ENCODE measurements around the gene KIAA1328. TPM values are rescaled to one million over a fixed set of nuclear protein-coding genes. Genes with fewer than 3 reads are reported as not detected.

The KIAA1328 gene
- total and polyA plus RNA-seq, 9 of the 15 experiments (the other 6 are each of a cell fraction or from before 2014, with no cell fraction given): 4.0 to 8.6 (median 7.4) TPM

DNA sequence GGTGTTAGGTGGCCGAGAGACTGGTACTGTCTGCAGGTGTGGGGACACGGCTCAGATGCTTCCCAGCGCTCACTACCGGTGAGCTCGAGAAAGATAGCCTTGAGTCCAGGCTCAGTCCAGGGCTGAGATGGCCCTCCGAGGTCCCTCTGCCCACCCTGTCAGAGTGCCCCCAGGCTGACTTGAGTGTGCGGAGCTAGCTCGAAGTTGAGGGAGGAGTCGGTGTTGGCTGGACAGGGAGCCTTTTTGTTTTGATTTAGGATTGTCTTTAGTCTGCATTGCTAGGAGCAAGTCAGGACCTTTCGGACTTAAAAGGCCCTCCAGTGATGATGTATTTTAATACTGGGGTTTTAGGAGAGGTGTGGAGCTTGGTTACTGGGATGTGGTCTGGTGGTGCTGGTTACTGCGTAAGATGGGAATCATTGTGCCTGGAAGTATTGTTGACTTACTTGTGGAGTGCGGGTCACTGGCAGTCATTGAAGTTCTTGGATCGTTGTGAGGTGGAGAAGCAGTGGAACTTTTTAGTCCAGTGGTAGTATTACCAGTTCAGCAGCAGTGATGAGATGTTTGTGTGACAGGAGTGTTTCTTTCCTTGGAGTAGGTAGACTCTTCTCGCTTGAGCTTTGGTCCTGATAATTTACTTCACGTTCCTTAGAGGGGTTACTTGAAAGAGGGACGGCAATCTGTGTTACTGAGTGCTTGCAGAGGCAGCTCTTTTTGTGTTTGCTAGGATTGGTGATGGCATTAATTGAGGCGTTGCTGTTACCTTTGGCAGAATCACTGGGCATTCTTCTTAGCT, 633 bp downstream of the KIAA1328 start (continued):
- TF ChIP-seq, protein P1, sequence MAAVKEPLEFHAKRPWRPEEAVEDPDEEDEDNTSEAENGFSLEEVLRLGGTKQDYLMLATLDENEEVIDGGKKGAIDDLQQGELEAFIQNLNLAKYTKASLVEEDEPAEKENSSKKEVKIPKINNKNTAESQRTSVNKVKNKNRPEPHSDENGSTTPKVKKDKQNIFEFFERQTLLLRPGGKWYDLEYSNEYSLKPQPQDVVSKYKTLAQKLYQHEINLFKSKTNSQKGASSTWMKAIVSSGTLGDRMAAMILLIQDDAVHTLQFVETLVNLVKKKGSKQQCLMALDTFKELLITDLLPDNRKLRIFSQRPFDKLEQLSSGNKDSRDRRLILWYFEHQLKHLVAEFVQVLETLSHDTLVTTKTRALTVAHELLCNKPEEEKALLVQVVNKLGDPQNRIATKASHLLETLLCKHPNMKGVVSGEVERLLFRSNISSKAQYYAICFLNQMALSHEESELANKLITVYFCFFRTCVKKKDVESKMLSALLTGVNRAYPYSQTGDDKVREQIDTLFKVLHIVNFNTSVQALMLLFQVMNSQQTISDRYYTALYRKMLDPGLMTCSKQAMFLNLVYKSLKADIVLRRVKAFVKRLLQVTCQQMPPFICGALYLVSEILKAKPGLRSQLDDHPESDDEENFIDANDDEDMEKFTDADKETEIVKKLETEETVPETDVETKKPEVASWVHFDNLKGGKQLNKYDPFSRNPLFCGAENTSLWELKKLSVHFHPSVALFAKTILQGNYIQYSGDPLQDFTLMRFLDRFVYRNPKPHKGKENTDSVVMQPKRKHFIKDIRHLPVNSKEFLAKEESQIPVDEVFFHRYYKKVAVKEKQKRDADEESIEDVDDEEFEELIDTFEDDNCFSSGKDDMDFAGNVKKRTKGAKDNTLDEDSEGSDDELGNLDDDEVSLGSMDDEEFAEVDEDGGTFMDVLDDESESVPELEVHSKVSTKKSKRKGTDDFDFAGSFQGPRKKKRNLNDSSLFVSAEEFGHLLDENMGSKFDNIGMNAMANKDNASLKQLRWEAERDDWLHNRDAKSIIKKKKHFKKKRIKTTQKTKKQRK (IDR thresholded peaks at IDR 0.05; ENCODE audit: borderline replicate concordance, low read depth, low read length): no peak
- TF ChIP-seq, protein P2, sequence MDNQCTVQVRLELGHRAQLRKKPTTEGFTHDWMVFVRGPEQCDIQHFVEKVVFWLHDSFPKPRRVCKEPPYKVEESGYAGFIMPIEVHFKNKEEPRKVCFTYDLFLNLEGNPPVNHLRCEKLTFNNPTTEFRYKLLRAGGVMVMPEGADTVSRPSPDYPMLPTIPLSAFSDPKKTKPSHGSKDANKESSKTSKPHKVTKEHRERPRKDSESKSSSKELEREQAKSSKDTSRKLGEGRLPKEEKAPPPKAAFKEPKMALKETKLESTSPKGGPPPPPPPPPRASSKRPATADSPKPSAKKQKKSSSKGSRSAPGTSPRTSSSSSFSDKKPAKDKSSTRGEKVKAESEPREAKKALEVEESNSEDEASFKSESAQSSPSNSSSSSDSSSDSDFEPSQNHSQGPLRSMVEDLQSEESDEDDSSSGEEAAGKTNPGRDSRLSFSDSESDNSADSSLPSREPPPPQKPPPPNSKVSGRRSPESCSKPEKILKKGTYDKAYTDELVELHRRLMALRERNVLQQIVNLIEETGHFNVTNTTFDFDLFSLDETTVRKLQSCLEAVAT (IDR thresholded peaks at IDR 0.05): 0 out of 4 replicates have a peak, but pooled peaks of 1 of the 2 experiments have one; percentile 28
- TF ChIP-seq FIP1L1 (IDR thresholded peaks at IDR 0.05; ENCODE audit: low read depth, low read length, poor library complexity, severe bottlenecking) (no peak), IRF2 (CRISPR knock-in tag; IDR thresholded peaks at IDR 0.05) (no peak), SP1 (CRISPR knock-in tag; IDR thresholded peaks at IDR 0.05) (no peak), HMG20B (CRISPR knock-in tag; IDR thresholded peaks at IDR 0.05) (no peak), SUPT5H (IDR thresholded peaks at IDR 0.05) (peak; percentile 7; the same call in 1 of the 2 replicates), NFIC (IDR thresholded peaks at IDR 0.05) (no peak), NBN (IDR thresholded peaks at IDR 0.05; ENCODE audit: low read depth) (no peak), MXD1 (CRISPR knock-in tag; IDR thresholded peaks at IDR 0.05; ENCODE audit: borderline replicate concordance, poor library complexity, severe bottlenecking) (no peak), ELK1 (CRISPR knock-in tag; IDR thresholded peaks at IDR 0.05) (no peak), EHMT2 (IDR thresholded peaks at IDR 0.05) (no peak), NELFE (IDR thresholded peaks at IDR 0.05; ENCODE audit: insufficient read depth, insufficient read length) (no peak), SMARCB1 (IDR thresholded peaks at IDR 0.05; ENCODE audit: insufficient read length, low read depth) (no peak), TRIM24 (IDR thresholded peaks at IDR 0.05) (no peak), U2AF2 (optimal IDR thresholded peaks at IDR 0.05; ENCODE audit: low read depth, low read length) (no peak), CBX3 (IDR thresholded peaks at IDR 0.05; ENCODE audit: borderline replicate concordance in 1 of 2, low read length in 2 of 2) (no peak)
- TF ChIP-seq, protein P3, sequence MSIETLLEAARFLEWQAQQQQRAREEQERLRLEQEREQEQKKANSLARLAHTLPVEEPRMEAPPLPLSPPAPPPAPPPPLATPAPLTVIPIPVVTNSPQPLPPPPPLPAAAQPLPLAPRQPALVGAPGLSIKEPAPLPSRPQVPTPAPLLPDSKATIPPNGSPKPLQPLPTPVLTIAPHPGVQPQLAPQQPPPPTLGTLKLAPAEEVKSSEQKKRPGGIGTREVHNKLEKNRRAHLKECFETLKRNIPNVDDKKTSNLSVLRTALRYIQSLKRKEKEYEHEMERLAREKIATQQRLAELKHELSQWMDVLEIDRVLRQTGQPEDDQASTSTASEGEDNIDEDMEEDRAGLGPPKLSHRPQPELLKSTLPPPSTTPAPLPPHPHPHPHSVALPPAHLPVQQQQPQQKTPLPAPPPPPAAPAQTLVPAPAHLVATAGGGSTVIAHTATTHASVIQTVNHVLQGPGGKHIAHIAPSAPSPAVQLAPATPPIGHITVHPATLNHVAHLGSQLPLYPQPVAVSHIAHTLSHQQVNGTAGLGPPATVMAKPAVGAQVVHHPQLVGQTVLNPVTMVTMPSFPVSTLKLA (conservative IDR thresholded peaks at IDR 0.05): peak in 1 of 2 experiments; percentile 11; a peak in 1 of 4 replicates
- TF ChIP-seq, protein P4, sequence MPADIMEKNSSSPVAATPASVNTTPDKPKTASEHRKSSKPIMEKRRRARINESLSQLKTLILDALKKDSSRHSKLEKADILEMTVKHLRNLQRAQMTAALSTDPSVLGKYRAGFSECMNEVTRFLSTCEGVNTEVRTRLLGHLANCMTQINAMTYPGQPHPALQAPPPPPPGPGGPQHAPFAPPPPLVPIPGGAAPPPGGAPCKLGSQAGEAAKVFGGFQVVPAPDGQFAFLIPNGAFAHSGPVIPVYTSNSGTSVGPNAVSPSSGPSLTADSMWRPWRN (IDR thresholded peaks at IDR 0.05; ENCODE audit: low read depth): no peak

All from K562 (cell line).